Measurements from ENCODE around the gene AP1G2. TPM values are rescaled to one million over a fixed set of nuclear protein-coding genes. Genes with fewer than 3 reads are reported as not detected.
A peak's percentile ranks its signal among the peaks of the same experiment; 100 is the strongest.

AP1G2 gene
- total RNA-seq, 6 donors from 2014 or later, result 73.9 to 418 (median 140) TPM

GRCh38 chr14:23609001-23609400 is 41.4 kb upstream of the AP1G2 start:
- TF ChIP-seq EP300 (IDR thresholded peaks at IDR 0.05) (no peak), POLR2A (IDR thresholded peaks at IDR 0.05) (no peak), CTCF (IDR thresholded peaks at IDR 0.05) (no peak), POLR2AphosphoS5 (IDR thresholded peaks at IDR 0.05) (no peak)
- peaks cover 0 to 7% (median 3%) of the 10 kb centered on the region in 4 donors for H3K4me1 ChIP-seq
- no peak overlapping the region for H3K27ac ChIP-seq
- no peak for DNase-seq
- WGBS, 2 donors, result 87 to 94% methylated on average over 3 of the region's 3 CpGs
- no peak for ATAC-seq (ENCODE audit: low FRiP score in 2 of 2)
- H3K27me3 ChIP-seq, result no peaks in the 10 kb centered on the region
- H3K36me3 ChIP-seq, result no peaks in the 10 kb centered on the region
- H3K4me3 ChIP-seq, result no peak overlapping the region
- no peaks in the 10 kb centered on the region for H3K9me3 ChIP-seq

- 31 to 50% methylated on average over 1 of the region's 1 CpG for WGBS, 2 donors
- TF ChIP-seq POLR2A (IDR thresholded peaks at IDR 0.05) (no peak), POLR2AphosphoS5 (IDR thresholded peaks at IDR 0.05) (no peak)
- Histone ChIP-seq H3K4me1 (peaks cover 0 to 7% (median 3%) of the 10 kb centered on the region in 4 donors), H3K27me3 (no peaks in the 10 kb centered on the region), H3K4me3 (no peak overlapping the region), H3K9me3 (no peaks in the 10 kb centered on the region), H3K27ac (no peak overlapping the region), H3K36me3 (no peaks in the 10 kb centered on the region)
- peak in 1 of 2 donors; percentile 25 for DNase-seq
- no peak for ATAC-seq (ENCODE audit: low FRiP score in 2 of 2)
Measured at GRCh38 chr14:23608454-23608853, 40.9 kb upstream of the AP1G2 start.

GRCh38 chr14:23605931-23606585 is 38.5 kb upstream of the AP1G2 start:
- 66 to 69% methylated on average over 6 of the region's 6 CpGs for WGBS, 2 donors
- H3K9me3 ChIP-seq, result no peaks in the 10 kb centered on the region

GRCh38 chr14:23604675-23605170 is 37.1 kb upstream of the AP1G2 start:
- Histone ChIP-seq H3K27ac (no peak overlapping the region), H3K9me3 (no peaks in the 10 kb centered on the region), H3K4me1 (no peaks in the 10 kb centered on the region), H3K4me3 (no peak overlapping the region), H3K36me3 (no peaks in the 10 kb centered on the region), H3K27me3 (no peaks in the 10 kb centered on the region)
- WGBS, 2 donors, result 84 to 87% methylated on average over 3 of the region's 3 CpGs
- no peak for DNase-seq
- no peak for TF ChIP-seq POLR2AphosphoS5 (IDR thresholded peaks at IDR 0.05)
- no peak for ATAC-seq (ENCODE audit: low FRiP score in 2 of 2)

More at GRCh38 chr14:23605931-23606585, 38.5 kb upstream of the AP1G2 start:
- Histone ChIP-seq H3K36me3 (no peaks in the 10 kb centered on the region), H3K27me3 (no peaks in the 10 kb centered on the region), H3K4me1 (peaks cover 0 to 6% (median 2%) of the 10 kb centered on the region in 4 donors), H3K4me3 (no peak overlapping the region), H3K27ac (no peak overlapping the region)
- DNase-seq (no peak), ATAC-seq (ENCODE audit: low FRiP score in 2 of 2) (no peak)
- TF ChIP-seq POLR2A (IDR thresholded peaks at IDR 0.05) (no peak), POLR2AphosphoS5 (IDR thresholded peaks at IDR 0.05) (no peak), CTCF (IDR thresholded peaks at IDR 0.05) (no peak), EP300 (IDR thresholded peaks at IDR 0.05) (no peak)

- TF ChIP-seq CTCF (IDR thresholded peaks at IDR 0.05), result no peak
- no peak for TF ChIP-seq POLR2AphosphoS5 (IDR thresholded peaks at IDR 0.05)
- TF ChIP-seq EP300 (IDR thresholded peaks at IDR 0.05), result no peak
- no peak for TF ChIP-seq POLR2A (IDR thresholded peaks at IDR 0.05)
- Histone ChIP-seq H3K9me3 (no peaks in the 10 kb centered on the region), H3K36me3 (no peaks in the 10 kb centered on the region), H3K27me3 (no peaks in the 10 kb centered on the region), H3K4me3 (no peak overlapping the region), H3K27ac (no peak overlapping the region), H3K4me1 (no peaks in the 10 kb centered on the region)
- ATAC-seq (ENCODE audit: low FRiP score in 2 of 2) (no peak), DNase-seq (no peak)
- WGBS, 2 donors, result 84 to 87% methylated on average over 2 of the region's 2 CpGs
Measured at GRCh38 chr14:23604148-23604547, 36.6 kb upstream of the AP1G2 start.

GRCh38 chr14:23603103-23603502 is 35.5 kb upstream of the AP1G2 start:
- TF ChIP-seq POLR2A (IDR thresholded peaks at IDR 0.05) (no peak), EP300 (IDR thresholded peaks at IDR 0.05) (no peak), CTCF (IDR thresholded peaks at IDR 0.05) (no peak), POLR2AphosphoS5 (IDR thresholded peaks at IDR 0.05) (no peak)
- WGBS, 2 donors, result 68 to 88% methylated on average over 2 of the region's 2 CpGs

More at GRCh38 chr14:23603103-23603502, 35.5 kb upstream of the AP1G2 start:
- Histone ChIP-seq H3K27me3 (no peaks in the 10 kb centered on the region), H3K9me3 (no peaks in the 10 kb centered on the region), H3K27ac (no peak overlapping the region), H3K4me1 (no peaks in the 10 kb centered on the region), H3K4me3 (no peak overlapping the region), H3K36me3 (no peaks in the 10 kb centered on the region)
- no peak for DNase-seq
- ATAC-seq (ENCODE audit: low FRiP score in 2 of 2), result no peak

Data from upper lobe of left lung (tissue), 6 donors.